GM20431 (cell line): ENCODE data around the gene ZFAND6.

ENCODE experiments used
- in situ Hi-C: fragments of 300-500 bp; cut with MseI, MboI; formaldehyde crosslinking; loops from one replicate; pipeline ENCODE4 v1.15.0; 2020; ENCODE audit warnings: low sequenced_read_pairs; ENCODE audit not compliant: unreplicated experiment

Gene ZFAND6

DNA sequence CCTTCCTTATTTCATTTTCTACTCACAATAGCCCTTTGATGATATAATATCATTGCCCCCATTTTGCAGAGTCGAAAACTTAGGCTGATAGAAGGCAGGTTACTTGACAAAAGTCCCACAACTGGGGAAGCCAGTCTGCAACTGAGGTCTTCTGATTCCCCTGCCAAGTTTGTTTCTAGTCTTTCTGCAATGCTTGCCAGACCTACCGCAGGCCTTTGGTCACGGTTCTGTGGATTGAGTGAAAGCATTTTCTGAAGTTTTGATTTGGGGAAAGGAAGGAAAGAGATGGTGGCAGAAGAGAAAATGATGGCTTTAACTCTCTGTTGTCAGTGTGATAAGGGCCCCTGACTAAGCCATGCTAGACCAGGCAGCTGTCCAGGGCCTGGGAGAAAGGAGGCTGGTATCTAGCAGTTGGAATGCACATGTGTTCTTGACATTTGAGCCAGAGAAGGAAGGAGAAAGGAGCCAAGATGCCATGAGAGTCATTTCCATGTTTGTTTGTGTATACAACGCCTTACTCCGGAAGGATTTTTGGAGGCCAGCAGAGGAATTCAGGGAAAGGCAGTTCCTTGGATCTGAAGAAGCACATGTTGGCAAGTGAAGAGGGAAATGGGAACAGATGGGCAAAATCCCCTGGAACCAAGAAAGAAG, 123.3 kb downstream of the ZFAND6 start:
- in situ Hi-C loops = loop anchor here (10.0 to 25.0 kb wide), 2 partner anchors 62 to 820 kb away; no protein-coding TSS in a partner anchor

GRCh38 chr15:80183306-80183705, 123.8 kb downstream of the ZFAND6 start:
- in situ Hi-C loops = loop anchor here (10.0 to 25.0 kb wide), 2 partner anchors 61 to 821 kb away; no protein-coding TSS in a partner anchor

DNA sequence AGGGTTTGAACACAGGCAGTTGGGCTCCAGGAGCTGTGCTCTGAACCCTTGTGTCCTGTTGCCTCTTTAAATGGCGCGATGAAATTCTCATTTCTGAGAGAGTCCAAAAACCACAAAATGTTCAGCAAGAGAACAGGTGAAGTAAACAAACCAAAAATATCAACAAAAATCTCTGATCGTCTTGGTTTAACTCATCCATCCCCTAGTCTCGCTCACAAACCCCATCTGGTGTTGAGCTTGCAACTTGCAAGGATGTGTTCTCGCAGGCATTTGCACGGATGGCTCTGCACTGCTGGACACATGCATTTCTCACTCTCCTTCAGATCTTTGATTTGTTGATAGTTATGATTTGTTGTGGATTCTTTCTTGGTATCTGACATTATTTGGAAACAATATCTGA, 124.4 kb downstream of the ZFAND6 start:
- in situ Hi-C loops = loop anchor here (10.0 to 25.0 kb wide), 2 partner anchors 61 to 822 kb away; no protein-coding TSS in a partner anchor

GRCh38 chr15:80184554-80184953, 125.1 kb downstream of the ZFAND6 start:
- in situ Hi-C loops = loop anchor here (10.0 to 25.0 kb wide), 2 partner anchors 60 to 822 kb away; no protein-coding TSS in a partner anchor

GRCh38 chr15:80185152-80185551, 125.7 kb downstream of the ZFAND6 start:
- in situ Hi-C loops = loop anchor here (10.0 to 25.0 kb wide), 2 partner anchors 60 to 823 kb away; no protein-coding TSS in a partner anchor

- in situ Hi-C loops = loop anchor here (10.0 to 25.0 kb wide), 2 partner anchors 59 to 824 kb away; no protein-coding TSS in a partner anchor
Measured at GRCh38 chr15:80186066-80186465, 126.6 kb downstream of the ZFAND6 start.

DNA sequence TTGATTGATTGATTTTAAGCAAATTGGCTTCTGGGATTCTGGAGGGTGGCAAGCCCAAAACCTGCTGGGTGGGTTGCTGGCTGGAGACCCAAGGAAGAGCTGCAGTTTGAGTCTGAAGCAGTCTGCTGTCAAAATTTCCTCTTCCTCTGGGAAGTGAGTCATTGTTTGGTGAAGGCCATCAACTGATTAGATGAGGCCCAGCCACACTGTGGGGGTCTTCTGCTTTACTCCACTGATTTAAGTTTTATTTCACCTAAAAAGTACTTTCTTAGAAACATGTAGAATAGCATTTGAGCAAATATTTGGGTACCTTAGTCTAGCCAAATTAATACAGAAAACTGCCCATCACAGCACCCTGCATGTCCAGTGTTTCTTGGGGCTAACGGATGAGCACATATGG, 127.1 kb downstream of the ZFAND6 start:
- in situ Hi-C loops = loop anchor here (10.0 to 25.0 kb wide), 2 partner anchors 58 to 824 kb away; no protein-coding TSS in a partner anchor
